ENCODE results near the gene UVSSA.
"Not testable (repeated sequence)": the region's sequence is repeated elsewhere in the genome, so short reads cannot be mapped to it uniquely, and the experiment has no call there.

UVSSA gene

GRCh38 chr4:1321946-1322650 is 24.9 kb upstream of the UVSSA start:
- Histone ChIP-seq H3K36me3 (ENCODE audit: insufficient read depth, low read length) (peaks cover 36% of the 10 kb centered on the region; the same call in 1 of the 2 replicates), H3K9me3 (ENCODE audit: low read depth, low read length) (no peaks in the 10 kb centered on the region), H3K4me3 (no peak overlapping the region), H3K9ac (ENCODE audit: insufficient read length) (no peak overlapping the region), H3K27ac (no peak overlapping the region)
- DNase-seq (ENCODE audit: low read depth, low spot score): no peak
- TF ChIP-seq FOXP2 (optimal IDR thresholded peaks at IDR 0.05; ENCODE audit: control extremely low read depth, extremely low read length, insufficient read depth) (no peak), POLR2AphosphoS5 (IDR thresholded peaks at IDR 0.05; ENCODE audit: borderline replicate concordance, low read depth, low read length) (no peak), EZH2 (IDR thresholded peaks at IDR 0.05) (no peak)

DNA sequence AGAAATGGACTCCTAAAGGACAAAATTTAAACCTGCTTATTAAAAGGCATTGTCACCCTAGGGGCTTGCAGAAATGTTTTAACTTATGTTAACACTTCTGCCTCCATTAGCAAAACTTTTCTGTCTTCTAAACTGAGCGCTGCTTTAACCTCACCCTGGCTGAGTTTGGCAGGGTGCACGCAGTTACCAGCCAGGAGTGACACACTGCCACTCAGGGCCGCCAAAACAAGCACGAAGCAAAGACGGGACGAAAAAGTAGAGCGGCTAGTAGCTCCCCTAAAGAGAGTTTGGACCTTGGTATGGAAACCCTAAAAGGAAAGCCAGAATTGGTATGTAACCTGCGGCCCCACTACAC is 23.8 kb upstream of the UVSSA start:
- DNase-seq (ENCODE audit: low read depth, low spot score): no peak
- no peak for TF ChIP-seq EZH2 (IDR thresholded peaks at IDR 0.05)
- no peak for TF ChIP-seq FOXP2 (optimal IDR thresholded peaks at IDR 0.05; ENCODE audit: control extremely low read depth, extremely low read length, insufficient read depth)
- TF ChIP-seq POLR2AphosphoS5 (IDR thresholded peaks at IDR 0.05; ENCODE audit: borderline replicate concordance, low read depth, low read length): no peak
- Histone ChIP-seq H3K9ac (ENCODE audit: insufficient read length) (no peak overlapping the region), H3K36me3 (ENCODE audit: insufficient read depth, low read length) (peaks cover 26% of the 10 kb centered on the region; the same call in 1 of the 2 replicates), H3K4me3 (no peak overlapping the region), H3K27ac (no peak overlapping the region), H3K9me3 (ENCODE audit: low read depth, low read length) (no peaks in the 10 kb centered on the region)

DNA sequence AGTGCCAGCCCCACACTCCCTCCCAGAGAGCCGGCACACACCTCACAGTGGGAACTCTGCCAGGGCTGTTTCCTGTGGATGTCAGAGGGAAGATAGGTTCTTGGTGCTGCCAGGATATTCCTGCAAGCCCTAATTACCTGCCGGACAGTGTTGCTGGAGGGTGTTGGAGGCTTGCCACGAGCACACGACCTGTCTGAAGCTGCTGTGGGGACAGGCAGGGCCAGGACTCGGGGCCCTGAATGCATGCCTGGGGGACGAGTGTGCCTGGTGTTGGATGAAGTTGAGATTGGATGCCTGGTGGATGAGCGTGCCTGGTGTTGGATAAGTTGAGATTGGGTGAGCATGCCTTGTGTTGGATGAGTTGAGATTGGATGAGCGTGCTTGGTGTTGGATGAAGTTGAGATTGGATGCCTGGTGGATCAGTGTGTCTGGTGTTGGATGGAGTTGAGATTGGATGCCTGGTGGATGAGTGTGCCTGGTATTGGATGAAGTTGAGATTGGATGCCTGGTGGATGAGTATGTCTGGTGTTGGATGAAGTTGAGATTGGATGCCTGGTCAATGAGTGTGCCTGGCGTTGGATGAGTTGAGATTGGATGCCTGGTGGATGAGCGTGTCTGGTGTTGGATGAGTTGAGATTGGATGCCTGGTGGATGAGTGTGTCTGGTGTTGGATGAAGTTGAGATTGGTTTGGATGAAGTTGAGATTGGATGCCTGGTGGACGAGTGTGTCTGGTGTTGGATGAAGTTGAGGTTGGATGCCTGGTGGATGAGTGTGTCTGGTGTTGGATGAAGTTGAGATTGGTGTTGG is 23.2 kb upstream of the UVSSA start:
- no peak overlapping the region for H3K27ac ChIP-seq
- peaks cover 20% of the 10 kb centered on the region; the same call in 1 of the 2 replicates for H3K36me3 ChIP-seq (ENCODE audit: insufficient read depth, low read length)
- no peaks in the 10 kb centered on the region for H3K9me3 ChIP-seq (ENCODE audit: low read depth, low read length)
- H3K9ac ChIP-seq (ENCODE audit: insufficient read length): no peak overlapping the region
- TF ChIP-seq POLR2AphosphoS5 (IDR thresholded peaks at IDR 0.05; ENCODE audit: borderline replicate concordance, low read depth, low read length) (no peak), FOXP2 (optimal IDR thresholded peaks at IDR 0.05; ENCODE audit: control extremely low read depth, extremely low read length, insufficient read depth) (no peak), EZH2 (IDR thresholded peaks at IDR 0.05) (no peak)
- DNase-seq (ENCODE audit: low read depth, low spot score): no peak
- H3K4me3 ChIP-seq: no peak overlapping the region

- peaks cover 12% of the 10 kb centered on the region; the same call in 1 of the 2 replicates for H3K36me3 ChIP-seq (ENCODE audit: insufficient read depth, low read length)
- not testable (repeated sequence) for H3K4me3 ChIP-seq; H3K9ac ChIP-seq (ENCODE audit: insufficient read length); H3K27ac ChIP-seq; DNase-seq (ENCODE audit: low read depth, low spot score); H3K9me3 ChIP-seq (ENCODE audit: low read depth, low read length)
Measured at GRCh38 chr4:1324443-1325175, 22.4 kb upstream of the UVSSA start.

DNA sequence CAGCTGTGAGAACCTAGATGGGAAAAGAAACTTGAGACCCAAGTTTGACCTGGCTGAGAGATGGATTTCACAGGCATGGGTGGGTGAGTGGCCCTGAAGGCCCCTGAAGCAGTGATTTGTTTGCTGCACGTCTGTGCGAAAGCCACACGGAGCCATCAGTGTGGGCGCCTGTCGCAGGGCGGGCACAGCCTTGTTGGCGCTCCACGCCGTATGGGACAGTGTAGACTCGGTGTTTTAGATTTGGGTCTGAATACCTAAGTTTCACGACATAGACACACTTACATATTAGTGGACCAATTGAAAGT is 21.9 kb upstream of the UVSSA start:
- TF ChIP-seq FOXP2 (optimal IDR thresholded peaks at IDR 0.05; ENCODE audit: control extremely low read depth, extremely low read length, insufficient read depth) (no peak), POLR2AphosphoS5 (IDR thresholded peaks at IDR 0.05; ENCODE audit: borderline replicate concordance, low read depth, low read length) (no peak), EZH2 (IDR thresholded peaks at IDR 0.05) (no peak)
- peaks cover 11% of the 10 kb centered on the region; the same call in 1 of the 2 replicates for H3K36me3 ChIP-seq (ENCODE audit: insufficient read depth, low read length)
- no peaks in the 10 kb centered on the region for H3K9me3 ChIP-seq (ENCODE audit: low read depth, low read length)
- no peak for DNase-seq (ENCODE audit: low read depth, low spot score)
- H3K27ac ChIP-seq: no peak overlapping the region
- no peak overlapping the region for H3K9ac ChIP-seq (ENCODE audit: insufficient read length)
- H3K4me3 ChIP-seq: no peak overlapping the region

DNA sequence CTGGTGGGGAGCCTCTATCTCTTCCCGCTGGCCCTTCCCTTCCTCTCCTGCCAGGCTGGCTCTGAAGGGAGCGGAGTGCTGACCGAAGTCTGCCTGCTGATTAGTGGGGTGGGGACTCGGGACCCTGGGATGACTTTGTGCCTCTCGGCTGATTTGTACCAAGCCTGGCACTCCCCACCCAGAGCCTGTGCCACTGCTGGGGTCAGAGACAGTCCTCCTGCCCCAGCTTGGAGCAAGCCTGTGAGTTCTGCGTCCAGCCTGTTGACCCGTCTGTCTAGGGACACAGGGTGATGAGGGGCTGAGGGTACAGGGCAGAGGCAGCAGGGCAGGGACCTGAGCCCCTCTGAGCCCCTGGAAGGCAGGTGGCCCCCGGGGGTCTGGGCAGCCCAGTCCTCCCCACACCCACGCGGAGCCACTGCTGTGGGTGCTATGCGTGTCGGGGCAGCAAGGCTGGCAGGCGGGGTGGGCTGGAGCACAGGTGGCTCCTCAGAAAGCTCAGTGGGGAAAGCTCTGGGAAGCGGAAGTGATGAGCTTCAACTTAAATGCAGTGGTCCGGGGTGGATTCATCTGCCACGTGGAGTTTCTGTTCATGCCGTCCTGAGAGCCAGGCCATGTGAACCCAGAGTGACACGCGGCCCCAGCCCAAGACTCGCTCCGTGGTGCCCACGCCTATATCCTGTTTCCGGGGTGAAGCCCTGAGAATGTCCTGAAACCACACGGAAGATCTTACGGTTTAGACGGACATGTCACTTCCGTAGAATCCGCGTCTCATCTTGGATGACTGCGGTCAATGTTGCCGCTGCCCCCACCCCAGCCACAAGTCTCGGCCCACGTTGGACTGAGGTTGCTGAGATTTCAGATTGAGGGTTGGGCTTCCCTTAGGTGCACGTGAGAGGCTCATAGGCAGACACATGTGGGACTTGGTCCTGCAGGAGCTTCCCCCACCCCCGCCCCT is 21.1 kb upstream of the UVSSA start:
- H3K4me3 ChIP-seq: no peak overlapping the region
- DNase-seq (ENCODE audit: low read depth, low spot score): no peak
- TF ChIP-seq POLR2AphosphoS5 (IDR thresholded peaks at IDR 0.05; ENCODE audit: borderline replicate concordance, low read depth, low read length) (no peak), EZH2 (IDR thresholded peaks at IDR 0.05) (no peak), FOXP2 (optimal IDR thresholded peaks at IDR 0.05; ENCODE audit: control extremely low read depth, extremely low read length, insufficient read depth) (no peak)
- H3K9ac ChIP-seq (ENCODE audit: insufficient read length): no peak overlapping the region
- H3K36me3 ChIP-seq (ENCODE audit: insufficient read depth, low read length): peaks cover 11% of the 10 kb centered on the region; the same call in 1 of the 2 replicates
- H3K27ac ChIP-seq: no peak overlapping the region
- no peaks in the 10 kb centered on the region for H3K9me3 ChIP-seq (ENCODE audit: low read depth, low read length)

DNA sequence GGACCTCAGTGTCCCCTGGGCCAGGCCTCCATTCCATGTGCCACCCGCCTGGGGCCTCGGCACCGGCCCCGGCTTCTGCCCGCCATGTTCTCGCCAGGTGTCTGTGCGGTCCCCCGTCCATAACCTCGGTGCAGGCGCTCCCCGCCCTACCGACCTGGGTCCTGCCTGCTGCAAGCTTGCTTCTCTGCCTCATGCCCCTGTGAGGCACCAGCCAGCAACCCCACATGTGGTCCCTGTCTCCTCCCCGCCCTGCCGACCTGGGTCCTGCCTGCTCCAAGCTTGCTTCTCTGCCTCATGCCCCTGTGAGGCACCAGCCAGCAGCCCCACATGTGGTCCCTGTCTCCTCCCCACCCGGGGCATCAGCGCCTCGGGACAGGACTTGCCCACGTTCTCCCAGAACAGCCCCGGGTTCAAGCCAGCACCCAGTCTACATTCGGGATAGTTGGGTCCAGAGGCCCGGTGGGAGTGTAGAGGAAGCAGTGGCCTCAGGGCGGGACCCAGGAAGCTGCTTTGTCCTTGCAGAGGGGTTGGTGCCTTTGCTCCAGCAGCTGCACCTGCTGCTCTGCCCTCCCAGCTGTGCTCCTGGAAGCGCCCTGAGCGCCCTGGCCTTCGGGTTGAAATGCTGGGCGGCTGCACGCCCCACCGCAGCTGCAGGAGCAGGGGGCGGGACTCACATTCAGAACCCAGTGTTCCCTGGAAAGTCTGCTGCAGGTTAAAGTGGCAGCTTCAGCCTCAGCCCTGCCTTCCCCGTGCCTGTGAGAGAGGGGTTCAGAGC is 20.1 kb upstream of the UVSSA start:
- Histone ChIP-seq H3K9me3 (ENCODE audit: low read depth, low read length) (no peaks in the 10 kb centered on the region), H3K36me3 (ENCODE audit: insufficient read depth, low read length) (peaks cover 11% of the 10 kb centered on the region; the same call in 1 of the 2 replicates), H3K27ac (no peak overlapping the region), H3K4me3 (no peak overlapping the region), H3K9ac (ENCODE audit: insufficient read length) (no peak overlapping the region)
- DNase-seq (ENCODE audit: low read depth, low spot score): no peak
- TF ChIP-seq EZH2 (IDR thresholded peaks at IDR 0.05) (no peak), POLR2AphosphoS5 (IDR thresholded peaks at IDR 0.05; ENCODE audit: borderline replicate concordance, low read depth, low read length) (no peak)
